H1 (cell line): Measurements from ENCODE around the gene HGD. TPM values are rescaled to one million over a fixed set of nuclear protein-coding genes. Genes with fewer than 3 reads are reported as not detected.

ENCODE experiments used
- CHD7 ChIP-seq: fragments of 300-600 bp; sonication (generic); IDR thresholded peaks from 2 replicates; pipeline ENCODE4 v1.7.1; 2012; ENCODE audit warnings: low read length, moderate library complexity, mild to moderate bottlenecking, inconsistent platforms; ENCODE audit not compliant: insufficient replicate concordance
- CREB1 ChIP-seq: IDR thresholded peaks from 2 replicates; pipeline ENCODE4 v1.6.1; 2012; ENCODE audit warnings: inconsistent platforms
- EP300 ChIP-seq, 2 experiments: IDR thresholded peaks; 1 replicate in 1 of 2; 2 replicates in 1 of 2; pipeline ENCODE4 v1.6.1; 2011 to 2012; ENCODE audit warnings: low read depth in 2 of 2, low read length in 2 of 2, mild to moderate bottlenecking in 2 of 2, borderline replicate concordance in 1 of 2, inconsistent platforms in 1 of 2, moderate library complexity in 1 of 2
- EZH2 ChIP-seq: fragments of 200-600 bp; sonication (generic); IDR thresholded peaks from 2 replicates; pipeline ENCODE4 v1.7.1; 2012; ENCODE audit warnings: low read depth, mild to moderate bottlenecking, moderate library complexity, low read length, inconsistent platforms; ENCODE audit not compliant: severe bottlenecking
- POLR2AphosphoS5 ChIP-seq: IDR thresholded peaks from 2 replicates; pipeline ENCODE4 v1.6.1; 2011; ENCODE audit warnings: low read depth, low read length
- RBBP5 ChIP-seq: IDR thresholded peaks from 2 replicates; pipeline ENCODE4 v1.7.1; 2012; ENCODE audit warnings: low read depth, mild to moderate bottlenecking, inconsistent platforms, low read length, moderate library complexity, borderline replicate concordance
- SIN3A ChIP-seq, 2 experiments: IDR thresholded peaks in 1 of 2; conservative IDR thresholded peaks in 1 of 2; 2 replicates each; pipeline ENCODE4 v1.6.1; 2011 to 2012; ENCODE audit warnings: low read length in 2 of 2, improper control_type of control experiment in 1 of 2, low read depth in 1 of 2, mild to moderate bottlenecking in 1 of 2
- SUZ12 ChIP-seq: fragments of 200-600 bp; sonication (generic); IDR thresholded peaks from 2 replicates; pipeline ENCODE4 v1.6.1; 2012; ENCODE audit warnings: mild to moderate bottlenecking, inconsistent platforms, low read length, moderate library complexity, mixed read lengths
- TCF12 ChIP-seq: IDR thresholded peaks from 2 replicates; pipeline ENCODE4 v1.6.1; 2011; ENCODE audit warnings: low read depth, mild to moderate bottlenecking, low read length
- polyA plus RNA-seq, 7 experiments: library from polyadenylated mRNA; depleted of rRNA in 3 of 7; stranded (reverse) in 5 of 7; unstranded in 2 of 7; fragments of >200 nt in 5 of 7; fragments of 200-250 nt in 2 of 7; gene quantifications; 1 replicate in 5 of 7; 2 replicates in 1 of 7; 4 replicates in 1 of 7; pipeline versions ENCODE4 v1.2.1 to v1.2.3, GENCODE V29; 2011 to 2013; ENCODE audit warnings: missing spikeins in 2 of 7, mixed read lengths in 2 of 7
- total RNA-seq: library from RNA; stranded (reverse); fragmentation: NEBNext Ultra II Directional; extraction: Animal tissue kit (Norgen Biotek cat#: 25700); gene quantifications from 2 replicates; pipeline ENCODE4 v1.2.1, GENCODE V29; 2021

The HGD gene
- total and polyA plus RNA-seq, 2 of the 8 experiments (the other 6 are each of a cell fraction or from before 2014, with no cell fraction given) = 0.11 TPM; not detected in 1

- no peak for TF ChIP-seq POLR2AphosphoS5
- TF ChIP-seq TCF12 = no peak
- no peak for TF ChIP-seq EP300 (IDR thresholded peaks at IDR 0.05; ENCODE audit: borderline replicate concordance in 1 of 2, low read depth in 2 of 2, low read length in 2 of 2)
- no peak for TF ChIP-seq SIN3A (conservative IDR thresholded peaks at IDR 0.05 in 1 of 2, IDR thresholded peaks at IDR 0.05 in 1 of 2; ENCODE audit: low read depth in 1 of 2, low read length in 2 of 2)
- no peak for TF ChIP-seq SUZ12
- TF ChIP-seq EZH2 = no peak
- no peak for TF ChIP-seq RBBP5
- no peak for TF ChIP-seq CHD7
- no peak for TF ChIP-seq CREB1
Observed at GRCh38 chr3:120730576-120731542, 48.8 kb upstream of the HGD start (continued).
